ENCODE measurements around the gene INTS11.

GRCh38 chr1:1361233-1361981 is 36.9 kb upstream of the INTS11 start:
- TF ChIP-seq PBX2 (CRISPR knock-in tag; IDR thresholded peaks at IDR 0.05): no peak
- no peak for TF ChIP-seq SKIL (CRISPR knock-in tag; IDR thresholded peaks at IDR 0.05; ENCODE audit: borderline replicate concordance)
- no peak for TF ChIP-seq CTCF (CRISPR knock-in tag; IDR thresholded peaks at IDR 0.05)
- TF ChIP-seq ZBTB4 (CRISPR knock-in tag; IDR thresholded peaks at IDR 0.05; ENCODE audit: borderline replicate concordance): no peak
- TF ChIP-seq ZBTB21 (CRISPR knock-in tag; IDR thresholded peaks at IDR 0.05): no peak
- TF ChIP-seq EZH2 (conservative IDR thresholded peaks at IDR 0.05; ENCODE audit: low read depth, low read length): no peak
- TF ChIP-seq POLR2AphosphoS2 (IDR thresholded peaks at IDR 0.05; ENCODE audit: low read depth, low read length): no peak
- TF ChIP-seq ZNF512 (CRISPR knock-in tag; IDR thresholded peaks at IDR 0.05): no peak
- TF ChIP-seq SMC3 (IDR thresholded peaks at IDR 0.05; ENCODE audit: low read length): no peak
- no peak for TF ChIP-seq ZNF138 (CRISPR knock-in tag; IDR thresholded peaks at IDR 0.05; ENCODE audit: low read depth)
- TF ChIP-seq SRSF1 (optimal IDR thresholded peaks at IDR 0.05; ENCODE audit: low read depth, low read length): no peak
- no peak for TF ChIP-seq PHF20 (CRISPR knock-in tag; IDR thresholded peaks at IDR 0.05)
- TF ChIP-seq ETV5 (CRISPR knock-in tag; IDR thresholded peaks at IDR 0.05; ENCODE audit: borderline replicate concordance): no peak
